DOHH2 (cell line): ENCODE data around the gene IFNA7.

Experiments
- CTCF ChIP-seq: fragments of 200-600 bp; sonication (generic); IDR thresholded peaks from one replicate; pipeline ENCODE4 v1.5.1; 2014; ENCODE audit warnings: antibody characterized with exemption, mild to moderate bottlenecking, low read depth, low read length; ENCODE audit not compliant: poor library complexity, severe bottlenecking
- EZH2phosphoT487 ChIP-seq: fragments of 200-600 bp; sonication (generic); IDR thresholded peaks from 2 replicates; pipeline ENCODE4 v1.6.1; 2017; ENCODE audit warnings: borderline replicate concordance, mild to moderate bottlenecking, antibody characterized with exemption, low read length, moderate library complexity, mixed read lengths

GRCh38 chr9:21172156-21172555, 29.8 kb downstream of the IFNA7 start:
- no peak for TF ChIP-seq CTCF
- no peak for TF ChIP-seq EZH2phosphoT487
